Muscle layer of colon (tissue), 2 donors: ENCODE measurements around the gene VDAC2.
"Not testable (repeated sequence)": the region's sequence is repeated elsewhere in the genome, so short reads cannot be mapped to it uniquely, and the experiment has no call there.

ENCODE experiments used
- H3K27ac ChIP-seq: one replicate; pipeline ENCODE4 v1.7.0; 2013; ENCODE audit warnings: low read depth, mild to moderate bottlenecking, low read length, moderate library complexity
- H3K27me3 ChIP-seq, 2 donors: one replicate each; pipeline ENCODE4 v1.7.0; 2013; ENCODE audit warnings: low read length in 2 of 2, mild to moderate bottlenecking in 2 of 2; ENCODE audit not compliant: insufficient read depth in 2 of 2, control insufficient read depth in 1 of 2
- H3K36me3 ChIP-seq: one replicate; pipeline ENCODE4 v1.7.0; 2013; ENCODE audit warnings: mild to moderate bottlenecking, low read length; ENCODE audit not compliant: insufficient read depth
- H3K4me1 ChIP-seq: one replicate; pipeline ENCODE4 v1.7.0; 2013; ENCODE audit warnings: mild to moderate bottlenecking, low read length; ENCODE audit not compliant: insufficient read depth
- H3K4me3 ChIP-seq, 2 donors: one replicate each; pipeline ENCODE4 v1.7.0; 2013; ENCODE audit warnings: low read length in 2 of 2, low read depth in 1 of 2, mild to moderate bottlenecking in 1 of 2, moderate library complexity in 1 of 2
- H3K9ac ChIP-seq: one replicate; pipeline ENCODE4 v1.7.0; 2013; ENCODE audit warnings: low read length
- H3K9me3 ChIP-seq: one replicate; pipeline ENCODE4 v1.7.0; 2013; ENCODE audit warnings: mild to moderate bottlenecking, low read length
- donor health status: abdominal sarcoma.
- donor health status: Adenocarcinoma of cecum.

Gene VDAC2

DNA sequence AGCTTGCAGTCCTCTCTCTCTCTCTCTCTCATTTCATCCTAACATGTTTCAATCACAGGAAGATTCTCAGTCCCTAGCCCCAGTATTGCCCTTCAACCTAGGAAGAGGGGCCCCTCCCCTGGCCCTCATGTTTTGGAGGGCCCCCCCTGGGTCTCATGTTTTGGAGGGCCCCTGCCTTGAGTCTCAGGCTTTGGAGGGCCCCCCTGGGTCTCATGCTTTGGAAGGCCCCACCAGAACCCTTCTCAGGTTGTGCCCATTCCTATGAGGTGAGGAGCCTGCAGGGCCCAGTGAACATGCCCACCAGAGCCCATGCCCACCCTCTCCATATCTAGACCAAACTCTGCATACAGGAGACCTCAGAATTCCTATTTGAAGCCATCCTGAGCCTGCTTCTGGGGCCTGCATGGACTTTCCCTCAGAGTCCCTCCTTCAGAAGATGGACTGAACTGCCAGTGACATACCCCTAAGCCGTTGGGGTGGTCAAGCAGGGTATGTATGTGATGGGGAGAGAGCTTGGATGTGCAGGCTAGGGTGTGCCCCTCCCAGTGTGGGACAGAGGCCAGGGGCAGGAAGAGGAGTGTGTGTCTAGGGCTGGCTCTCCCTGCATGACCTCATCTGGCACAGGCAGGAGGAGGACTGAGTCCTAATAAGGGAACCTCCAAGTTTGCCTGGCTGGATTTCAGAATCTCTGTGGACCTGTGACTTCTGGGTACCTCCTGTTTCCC lies 8.1 kb upstream of the VDAC2 start:
- H3K4me3 ChIP-seq: no peak overlapping the region
- H3K9ac ChIP-seq: no peak overlapping the region
- H3K36me3 ChIP-seq: no peaks in the 10 kb centered on the region
- H3K9me3 ChIP-seq: no peaks in the 10 kb centered on the region
- H3K27ac ChIP-seq: peak overlapping the region; percentile 41
- no peaks in the 10 kb centered on the region for H3K27me3 ChIP-seq
- peaks cover 20% of the 10 kb centered on the region for H3K4me1 ChIP-seq

DNA sequence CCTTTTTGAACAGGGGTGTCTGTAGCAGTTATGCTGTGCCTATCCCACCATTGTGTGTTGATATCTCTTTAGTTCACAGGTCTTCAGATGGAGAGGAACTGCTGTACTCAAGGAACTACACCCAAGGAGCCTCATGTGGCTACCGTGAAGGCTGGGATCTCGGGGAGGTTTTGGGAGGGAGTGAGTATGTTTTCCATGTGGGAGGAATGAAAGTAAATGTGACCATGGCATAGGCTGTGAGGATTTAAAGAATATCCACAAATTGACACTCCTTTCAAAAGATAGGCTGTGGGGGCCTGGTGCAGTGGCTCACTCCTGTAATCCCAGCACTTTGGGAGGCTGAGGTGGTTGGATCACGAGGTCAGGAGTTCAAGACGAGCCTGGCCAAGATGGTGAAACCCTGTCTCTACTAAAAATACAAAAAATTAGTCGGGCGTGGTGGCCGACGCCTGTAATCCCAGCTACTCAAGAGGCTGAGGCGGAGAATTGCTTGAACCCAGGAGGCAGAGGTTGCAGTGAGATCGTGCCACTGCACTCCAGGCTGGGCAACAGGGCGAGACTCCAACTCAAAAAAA lies 7.5 kb upstream of the VDAC2 start:
- H3K36me3 ChIP-seq, H3K9ac ChIP-seq, H3K27me3 ChIP-seq, H3K9me3 ChIP-seq, H3K4me3 ChIP-seq, H3K27ac ChIP-seq: not testable (repeated sequence)
- H3K4me1 ChIP-seq: peaks cover 26% of the 10 kb centered on the region

DNA sequence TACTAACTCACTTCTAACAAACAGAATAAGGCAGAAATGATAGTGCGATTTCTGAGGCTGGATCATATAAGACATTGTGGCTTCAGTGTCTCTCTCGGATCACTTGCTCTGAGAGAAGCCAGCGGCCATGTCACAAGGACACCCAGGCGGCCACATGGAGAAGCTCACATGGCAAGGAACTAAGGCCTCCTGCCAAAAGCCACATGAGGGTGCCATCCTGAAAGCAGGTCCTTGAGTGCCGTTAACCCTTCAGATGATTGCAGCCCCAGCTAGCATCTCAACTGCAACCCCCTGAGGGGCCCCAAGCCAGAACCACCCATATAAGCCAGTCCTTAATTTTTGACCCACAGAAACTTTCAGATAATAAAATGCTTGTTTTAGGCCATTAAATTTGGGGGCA lies 6.9 kb upstream of the VDAC2 start:
- Histone ChIP-seq H3K9me3 (no peaks in the 10 kb centered on the region), H3K4me1 (peaks cover 31% of the 10 kb centered on the region), H3K27me3 (no peaks in the 10 kb centered on the region), H3K9ac (no peak overlapping the region), H3K36me3 (no peaks in the 10 kb centered on the region), H3K27ac (no peak overlapping the region), H3K4me3 (no peak overlapping the region)

DNA sequence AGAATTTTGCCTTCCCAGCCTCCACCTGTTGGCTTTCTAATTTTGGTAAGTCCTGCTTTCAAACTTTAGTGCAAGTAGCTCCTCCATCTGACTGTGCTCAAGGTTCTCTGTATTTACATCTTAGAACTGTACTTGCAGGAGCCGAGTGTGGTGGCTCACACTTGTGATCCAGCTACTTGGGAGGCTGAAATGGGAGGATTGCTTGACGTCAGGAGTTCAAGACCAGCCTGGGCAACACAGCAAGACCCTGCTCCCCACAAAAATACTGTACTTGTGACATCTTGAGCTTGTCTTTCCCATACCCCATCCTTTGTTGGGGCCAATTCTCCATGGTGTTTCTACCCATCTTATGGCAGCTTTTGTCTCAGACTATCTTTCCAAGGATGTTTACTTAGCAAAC lies 4.7 kb upstream of the VDAC2 start:
- Histone ChIP-seq H3K27me3 (no peaks in the 10 kb centered on the region), H3K27ac (no peak overlapping the region), H3K4me3 (no peak overlapping the region), H3K9me3 (no peaks in the 10 kb centered on the region), H3K4me1 (peaks cover 42% of the 10 kb centered on the region), H3K9ac (no peak overlapping the region), H3K36me3 (no peaks in the 10 kb centered on the region)

DNA sequence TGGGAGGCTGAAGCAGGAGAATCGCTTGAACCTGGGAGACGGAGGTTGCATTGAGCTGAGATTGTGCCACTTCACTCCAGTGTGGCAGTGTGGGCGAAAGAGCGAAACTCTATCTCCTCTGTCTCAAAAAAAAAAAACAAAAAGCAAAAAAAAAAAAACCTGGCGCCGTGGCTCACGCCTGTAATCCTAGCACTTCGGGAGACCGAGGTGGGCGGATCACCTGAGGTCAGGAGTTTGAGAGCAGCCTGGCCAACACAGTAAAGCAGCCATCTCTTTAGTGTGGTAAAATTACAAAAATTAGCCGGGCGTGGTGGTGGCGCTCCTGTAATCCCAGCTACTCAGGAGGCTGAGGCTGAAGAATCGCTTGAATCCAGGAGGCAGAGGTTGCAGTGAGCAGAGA lies 4.0 kb upstream of the VDAC2 start:
- H3K27me3 ChIP-seq, H3K4me3 ChIP-seq, H3K9ac ChIP-seq, H3K27ac ChIP-seq, H3K9me3 ChIP-seq, H3K36me3 ChIP-seq: not testable (repeated sequence)
- peaks cover 41% of the 10 kb centered on the region for H3K4me1 ChIP-seq

DNA sequence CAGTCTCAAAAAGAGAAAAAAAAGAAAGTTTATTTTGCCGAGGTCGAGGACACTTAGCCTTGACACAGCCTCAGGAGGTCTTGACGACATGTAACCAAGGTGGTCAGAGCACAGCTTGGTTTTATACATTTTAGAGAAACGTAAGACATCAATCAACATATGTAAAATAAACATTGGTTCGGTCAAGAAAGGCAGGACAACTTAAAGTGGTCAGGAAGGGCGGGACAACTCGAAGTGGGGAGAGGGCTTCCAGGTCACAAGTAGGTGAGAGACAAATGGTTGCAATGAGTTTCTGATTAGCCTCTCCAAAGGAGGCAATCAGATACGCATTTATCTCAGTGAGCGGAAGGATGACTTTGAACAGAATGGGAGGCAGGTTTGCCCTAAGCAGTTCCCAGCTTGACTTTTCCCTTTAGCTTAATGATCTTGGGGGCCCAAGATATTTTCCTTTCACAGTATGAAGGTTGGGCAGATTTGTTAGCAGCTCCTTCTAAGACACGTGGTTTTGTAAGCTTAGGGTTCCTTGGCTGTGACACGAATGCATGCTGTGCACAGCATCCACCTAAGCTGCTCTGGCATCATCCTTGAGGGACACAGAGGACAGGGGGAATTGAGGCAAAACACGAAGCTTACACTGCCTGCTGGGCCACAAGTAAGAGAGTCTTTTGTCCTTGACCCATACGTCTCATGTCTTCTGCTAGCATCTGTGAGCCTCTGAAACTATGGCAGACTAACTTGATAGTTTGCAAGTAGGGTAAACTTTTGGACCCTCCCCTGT lies 3.3 kb upstream of the VDAC2 start:
- no peaks in the 10 kb centered on the region for H3K9me3 ChIP-seq
- no peak overlapping the region for H3K9ac ChIP-seq
- H3K27me3 ChIP-seq: no peaks in the 10 kb centered on the region
- H3K4me3 ChIP-seq: no peak overlapping the region
- H3K27ac ChIP-seq: peak overlapping the region; percentile 50
- H3K4me1 ChIP-seq: peaks cover 41% of the 10 kb centered on the region
- H3K36me3 ChIP-seq: no peaks in the 10 kb centered on the region

DNA sequence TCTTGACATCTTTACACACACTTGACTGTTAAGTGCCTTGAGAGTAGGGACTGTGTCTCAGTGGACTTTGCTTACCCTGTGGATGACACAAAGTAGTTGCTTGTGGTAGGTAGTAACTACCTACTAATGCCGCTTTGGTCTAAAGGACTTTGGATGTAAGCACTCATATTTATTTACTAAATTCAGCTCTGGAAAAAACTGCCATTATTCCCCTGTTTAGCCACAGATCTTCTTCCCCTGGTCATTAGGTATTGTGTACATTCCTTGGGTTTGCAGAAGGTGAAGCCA lies 2.8 kb upstream of the VDAC2 start:
- H3K4me1 ChIP-seq: peaks cover 41% of the 10 kb centered on the region
- no peak overlapping the region for H3K4me3 ChIP-seq
- no peaks in the 10 kb centered on the region for H3K9me3 ChIP-seq
- no peak overlapping the region for H3K9ac ChIP-seq
- H3K36me3 ChIP-seq: no peaks in the 10 kb centered on the region
- H3K27ac ChIP-seq: peak overlapping the region; percentile 50
- no peaks in the 10 kb centered on the region for H3K27me3 ChIP-seq

DNA sequence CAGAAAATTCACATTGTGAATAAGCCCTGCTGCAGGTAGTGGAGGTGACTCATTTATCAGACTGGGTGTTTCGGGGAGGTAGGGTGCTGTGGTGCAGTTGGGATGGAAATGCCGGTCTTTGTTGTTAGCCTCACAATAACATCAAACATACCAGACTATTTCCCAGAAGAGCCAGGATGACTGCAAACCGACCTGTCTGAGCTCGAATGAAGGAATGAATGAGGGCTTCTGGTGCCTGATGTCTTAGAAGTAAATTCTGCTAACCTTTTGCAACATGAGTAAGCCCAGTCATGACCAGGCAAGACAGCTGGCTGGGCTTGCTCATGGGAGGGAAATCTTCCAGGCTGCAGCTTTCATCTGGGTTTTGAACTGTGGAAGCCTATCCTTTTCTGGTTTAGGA lies 2.4 kb upstream of the VDAC2 start:
- H3K27ac ChIP-seq: peak overlapping the region; percentile 50
- H3K9me3 ChIP-seq: no peaks in the 10 kb centered on the region
- no peaks in the 10 kb centered on the region for H3K27me3 ChIP-seq
- no peak overlapping the region for H3K4me3 ChIP-seq
- H3K4me1 ChIP-seq: peaks cover 40% of the 10 kb centered on the region
- no peak overlapping the region for H3K9ac ChIP-seq
- peaks cover 4% of the 10 kb centered on the region for H3K36me3 ChIP-seq

DNA sequence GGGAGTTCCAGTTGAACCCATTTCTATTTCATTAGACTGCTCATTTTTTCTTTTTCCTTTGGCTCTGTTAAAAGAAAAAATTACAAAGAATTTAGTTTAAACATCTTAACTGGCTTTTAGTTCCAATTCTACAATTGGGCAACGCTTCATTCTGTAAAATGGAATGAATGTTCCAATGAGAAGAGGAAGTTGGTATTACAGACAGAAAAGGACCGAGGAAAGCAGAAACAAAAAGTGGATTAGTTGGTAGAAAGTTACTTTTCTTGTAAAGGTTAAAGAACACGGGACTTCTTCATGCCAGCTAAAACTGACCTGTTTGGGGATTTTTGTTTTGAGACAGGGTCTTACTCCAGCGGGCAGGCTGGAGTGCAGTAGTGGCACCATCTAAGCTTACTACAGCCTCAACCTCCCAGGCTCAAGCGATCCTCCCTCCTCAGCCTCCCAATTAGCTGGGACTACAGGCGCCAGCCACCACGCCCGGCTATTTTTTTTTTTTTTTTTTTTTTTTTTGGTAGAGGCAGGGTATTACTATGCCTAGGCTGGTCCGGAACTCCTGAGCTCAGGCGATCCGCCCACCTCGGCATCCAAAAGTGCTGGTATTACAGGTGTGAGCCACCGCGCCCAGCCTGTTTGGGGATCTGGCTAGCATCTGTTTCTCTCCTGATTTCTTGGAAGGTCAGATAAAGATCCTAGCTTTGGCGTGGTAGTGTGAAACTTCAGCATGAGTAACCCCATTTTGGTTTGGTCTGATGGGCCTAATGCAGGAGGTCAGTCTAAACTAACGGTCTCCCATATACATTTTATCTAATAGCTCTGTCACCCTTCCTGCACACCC lies 1.3 kb upstream of the VDAC2 start:
- H3K27ac ChIP-seq: peak overlapping the region; percentile 94
- H3K9ac ChIP-seq: peak overlapping the region; percentile 84
- no peaks in the 10 kb centered on the region for H3K27me3 ChIP-seq
- H3K9me3 ChIP-seq: no peaks in the 10 kb centered on the region
- H3K4me1 ChIP-seq: peaks cover 39% of the 10 kb centered on the region
- peaks cover 10% of the 10 kb centered on the region for H3K36me3 ChIP-seq
- H3K4me3 ChIP-seq: peak overlapping the region; percentile 55 to 58

DNA sequence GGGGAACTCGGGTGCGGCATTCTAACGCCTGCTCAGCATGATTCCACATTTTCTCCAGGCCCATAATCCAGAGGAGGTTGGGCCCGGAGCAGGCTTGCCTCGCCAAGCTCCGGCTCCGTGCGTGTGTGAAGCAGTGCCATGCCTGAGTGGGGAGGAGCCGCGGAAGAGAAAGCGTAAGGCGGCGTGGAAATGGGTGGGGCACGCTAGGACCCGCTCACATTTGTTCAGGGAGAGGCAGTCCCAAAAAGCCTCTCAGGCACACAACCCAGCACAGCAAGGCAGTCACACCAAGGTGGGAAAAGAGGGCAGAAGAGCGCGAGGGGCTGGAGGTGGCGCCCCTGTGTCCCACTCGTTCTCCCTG lies 695 bp upstream of the VDAC2 start:
- peaks cover 14% of the 10 kb centered on the region for H3K36me3 ChIP-seq
- H3K9me3 ChIP-seq: no peaks in the 10 kb centered on the region
- peak overlapping the region; percentile 94 for H3K27ac ChIP-seq
- H3K27me3 ChIP-seq: no peaks in the 10 kb centered on the region
- peaks cover 39% of the 10 kb centered on the region for H3K4me1 ChIP-seq
- H3K9ac ChIP-seq: peak overlapping the region; percentile 84
- H3K4me3 ChIP-seq: peak overlapping the region; percentile 55 to 58

DNA sequence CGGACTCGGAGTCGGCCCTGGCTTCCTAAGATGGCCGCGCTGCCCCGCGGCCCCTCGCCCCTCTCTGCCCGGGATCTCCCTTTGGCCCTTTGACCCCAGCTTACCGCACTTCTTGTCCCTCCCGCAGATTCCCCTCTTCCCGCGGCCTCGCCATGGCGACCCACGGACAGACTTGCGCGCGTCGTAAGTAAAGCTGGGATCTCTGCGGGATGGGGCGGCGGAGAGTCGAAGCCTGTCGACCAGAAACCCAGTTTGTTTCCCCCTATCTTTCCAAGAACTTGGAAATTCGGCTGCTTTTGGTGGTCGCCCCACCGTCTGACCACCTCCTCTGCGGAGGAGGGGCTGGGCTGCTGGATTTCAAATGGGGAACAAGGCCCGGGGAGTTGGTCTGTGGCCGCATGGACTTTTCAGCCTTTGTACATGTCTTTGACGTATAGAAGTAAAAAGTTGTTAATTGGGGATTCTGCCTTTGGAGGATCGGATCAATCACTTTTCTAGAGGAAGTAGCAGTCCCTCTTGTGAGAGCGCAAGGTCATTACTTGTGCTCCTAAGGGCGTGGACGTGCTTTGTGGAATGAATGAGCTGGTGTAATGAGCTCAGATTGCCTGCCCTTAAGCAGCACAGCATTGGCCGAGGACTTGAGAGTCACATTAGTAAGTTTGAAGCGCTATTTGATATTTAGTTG lies 553 bp downstream of the VDAC2 start:
- H3K9ac ChIP-seq: peak overlapping the region; percentile 69
- peak overlapping the region; percentile 55 to 58 for H3K4me3 ChIP-seq
- peak overlapping the region; percentile 94 for H3K27ac ChIP-seq
- no peaks in the 10 kb centered on the region for H3K9me3 ChIP-seq
- peaks cover 23% of the 10 kb centered on the region for H3K36me3 ChIP-seq
- no peaks in the 10 kb centered on the region for H3K27me3 ChIP-seq
- H3K4me1 ChIP-seq: peaks cover 44% of the 10 kb centered on the region
